H9 (cell line): ENCODE results near the gene CSTF1. TPM values are rescaled to one million over a fixed set of nuclear protein-coding genes. Genes with fewer than 3 reads are reported as not detected.

Source experiments
- DNase-seq: peaks from one replicate; pipeline ENCODE4 v3.0.0-alpha.2; 2017
- H2AFZ ChIP-seq: one replicate; pipeline ENCODE4 v1.6.1; 2013; ENCODE audit warnings: mild to moderate bottlenecking, low read length, control low read depth, moderate library complexity
- H2AK5ac ChIP-seq: 2 replicates; pipeline ENCODE4 v1.6.1; 2013; ENCODE audit warnings: low read length, control low read depth, mixed read lengths; ENCODE audit not compliant: insufficient read length
- H2BK120ac ChIP-seq: one replicate; pipeline ENCODE4 v1.6.1; 2013; ENCODE audit warnings: low read depth, mild to moderate bottlenecking, low read length, control low read depth, inconsistent platforms; ENCODE audit not compliant: poor library complexity, severe bottlenecking
- H2BK12ac ChIP-seq: 2 replicates; pipeline ENCODE4 v1.6.1; 2013; ENCODE audit warnings: low read length, control low read depth, mixed read lengths, low read depth; ENCODE audit not compliant: insufficient read length
- H2BK15ac ChIP-seq: 2 replicates; pipeline ENCODE4 v1.6.1; 2013; ENCODE audit warnings: low read depth, low read length, control low read depth
- H2BK20ac ChIP-seq: one replicate; pipeline ENCODE4 v1.6.1; 2013; ENCODE audit warnings: low read depth, mild to moderate bottlenecking, low read length, control low read depth, inconsistent platforms; ENCODE audit not compliant: poor library complexity, severe bottlenecking
- H2BK5ac ChIP-seq: 2 replicates; pipeline ENCODE4 v1.6.1; 2013; ENCODE audit warnings: low read length, control low read depth, mixed read lengths; ENCODE audit not compliant: insufficient read length
- H3K14ac ChIP-seq: 2 replicates; pipeline ENCODE4 v1.6.1; 2013; ENCODE audit warnings: low read length, control low read depth; ENCODE audit not compliant: insufficient read depth
- H3K18ac ChIP-seq: 2 replicates; pipeline ENCODE4 v1.6.1; 2013; ENCODE audit warnings: low read depth, mild to moderate bottlenecking, mixed read lengths, low read length, control low read depth; ENCODE audit not compliant: insufficient read length
- H3K23ac ChIP-seq: 2 replicates; pipeline ENCODE4 v1.6.1; 2013; ENCODE audit warnings: low read length, control low read depth, mixed read lengths, low read depth; ENCODE audit not compliant: insufficient read length
- H3K23me2 ChIP-seq: 2 replicates; pipeline ENCODE4 v1.6.1; 2013; ENCODE audit warnings: low read depth, mild to moderate bottlenecking, mixed read lengths, low read length, control low read depth; ENCODE audit not compliant: insufficient read length, poor library complexity, severe bottlenecking
- H3K27ac ChIP-seq: 2 replicates; pipeline ENCODE4 v1.5.1; 2013; ENCODE audit warnings: low read length, control low read depth, mixed read lengths, low read depth; ENCODE audit not compliant: insufficient read length
- H3K27me3 ChIP-seq: 2 replicates; pipeline ENCODE4 v1.6.1; 2013; ENCODE audit warnings: low read length, control low read depth, inconsistent platforms; ENCODE audit not compliant: insufficient read depth
- H3K4ac ChIP-seq: 2 replicates; pipeline ENCODE4 v1.6.1; 2013; ENCODE audit warnings: low read depth, mild to moderate bottlenecking, control low read depth, inconsistent platforms, low read length, moderate library complexity
- H3K4me1 ChIP-seq: 2 replicates; pipeline ENCODE4 v1.6.1; 2013; ENCODE audit warnings: low read length, control low read depth, inconsistent platforms; ENCODE audit not compliant: insufficient read depth
- H3K4me2 ChIP-seq: 2 replicates; pipeline ENCODE4 v1.6.1; 2013; ENCODE audit warnings: low read length, control low read depth, mixed read lengths; ENCODE audit not compliant: insufficient read length, insufficient read depth
- H3K56ac ChIP-seq: 2 replicates; pipeline ENCODE4 v1.6.1; 2013; ENCODE audit warnings: low read depth, mild to moderate bottlenecking, mixed read lengths, low read length, control low read depth; ENCODE audit not compliant: insufficient read length
- H3K79me1 ChIP-seq: 2 replicates; pipeline ENCODE4 v1.6.1; 2013; ENCODE audit warnings: low read depth, mild to moderate bottlenecking, moderate library complexity, low read length, control low read depth, inconsistent platforms; ENCODE audit not compliant: insufficient read depth, poor library complexity, severe bottlenecking
- H3K79me2 ChIP-seq: 2 replicates; pipeline ENCODE4 v1.6.1; 2013; ENCODE audit warnings: low read length, control low read depth, inconsistent platforms; ENCODE audit not compliant: insufficient read depth
- H3K9ac ChIP-seq: 2 replicates; pipeline ENCODE4 v1.6.1; 2013; ENCODE audit warnings: low read length, control low read depth, mixed read lengths; ENCODE audit not compliant: insufficient read length; ENCODE audit errors: extremely low read depth
- H3K9me3 ChIP-seq: one replicate; pipeline ENCODE4 v1.6.1; 2013; ENCODE audit warnings: low read depth, low read length, inconsistent platforms; ENCODE audit not compliant: control insufficient read depth
- H3T11ph ChIP-seq: one replicate; pipeline ENCODE4 v1.6.1; 2013; ENCODE audit warnings: mild to moderate bottlenecking, low read length, control low read depth, inconsistent platforms
- H4K20me1 ChIP-seq: one replicate; pipeline ENCODE4 v1.6.1; 2013; ENCODE audit not compliant: control insufficient read depth, insufficient read length, insufficient read depth
- H4K5ac ChIP-seq: 2 replicates; pipeline ENCODE4 v1.6.1; 2013; ENCODE audit warnings: low read depth, mild to moderate bottlenecking, mixed read lengths, low read length, control low read depth; ENCODE audit not compliant: insufficient read length
- H4K8ac ChIP-seq: replicated peaks from 2 replicates; pipeline ENCODE4 v1.6.1; 2013; ENCODE audit warnings: low read length, control low read depth, mixed read lengths, low read depth; ENCODE audit not compliant: insufficient read length
- H4K91ac ChIP-seq: 2 replicates; pipeline ENCODE4 v1.6.1; 2013; ENCODE audit warnings: low read depth, mild to moderate bottlenecking, moderate library complexity, mixed read lengths, low read length, control low read depth; ENCODE audit not compliant: insufficient read length
- H3K27ac Mint-ChIP-seq, 3 experiments: 2 replicates in 2 of 3; 3 replicates in 1 of 3; pipeline ENCODE4 v1.8.0; 2020 to 2021; ENCODE audit warnings: mixed read lengths in 3 of 3, mild to moderate bottlenecking in 1 of 3, moderate library complexity in 1 of 3
- H3K27me3 Mint-ChIP-seq: 2 replicates; pipeline ENCODE4 v1.8.0; 2021; ENCODE audit warnings: low read depth, mild to moderate bottlenecking, moderate library complexity, mixed read lengths
- H3K36me3 Mint-ChIP-seq, 3 experiments: 2 replicates in 2 of 3; 3 replicates in 1 of 3; pipeline ENCODE4 v1.8.0; 2020 to 2021; ENCODE audit warnings: low read depth in 3 of 3, mixed read lengths in 3 of 3; ENCODE audit not compliant: insufficient read depth in 1 of 3
- H3K4me1 Mint-ChIP-seq, 2 experiments: 2 replicates each; pipeline ENCODE4 v1.8.0; 2020; ENCODE audit warnings: mixed read lengths in 2 of 2
- H3K4me3 Mint-ChIP-seq, 2 experiments: 2 replicates in 1 of 2; 3 replicates in 1 of 2; pipeline ENCODE4 v1.8.0; 2020 to 2021; ENCODE audit warnings: mild to moderate bottlenecking in 2 of 2, mixed read lengths in 2 of 2, moderate library complexity in 1 of 2
- H3K9me3 Mint-ChIP-seq, 2 experiments: 2 replicates in 1 of 2; 3 replicates in 1 of 2; pipeline ENCODE4 v1.8.0; 2020; ENCODE audit warnings: mild to moderate bottlenecking in 2 of 2, mixed read lengths in 2 of 2, moderate library complexity in 1 of 2
- WGBS: extraction: QIAGEN DNeasy Blood & Tissue Kit; methylation state at CpG from one replicate; pipeline ENCODE4 v1.1.7; 2013; ENCODE audit warnings: missing lambda C conversion rate, low lambda C conversion rate, mixed read lengths; ENCODE audit not compliant: insufficient read length; ENCODE audit errors: extremely low coverage; 5-methylcytosine and 5-hydroxymethylcytosine counted together
- total RNA-seq: library from RNA; stranded (reverse); gene quantifications from 2 replicates; pipeline ENCODE4 v1.2.1, GENCODE V29; 2021
- TF ChIP-seq, protein P1 (sequence below): fragments of 200-600 bp; sonication (generic); conservative IDR thresholded peaks from 3 replicates; pipeline ENCODE4 v1.8.0; 2021; ENCODE audit warnings: antibody characterized with exemption, mild to moderate bottlenecking

Gene CSTF1
- total RNA-seq, 1 experiment from 2014 or later: 72.9 TPM

GRCh38 chr20:56342783-56343182, 49.7 kb upstream of the CSTF1 start:
- no peaks in the 10 kb centered on the region for H3K79me1 ChIP-seq
- DNase-seq: no peak
- no peak overlapping the region for H2BK12ac ChIP-seq
- TF ChIP-seq, protein P1, sequence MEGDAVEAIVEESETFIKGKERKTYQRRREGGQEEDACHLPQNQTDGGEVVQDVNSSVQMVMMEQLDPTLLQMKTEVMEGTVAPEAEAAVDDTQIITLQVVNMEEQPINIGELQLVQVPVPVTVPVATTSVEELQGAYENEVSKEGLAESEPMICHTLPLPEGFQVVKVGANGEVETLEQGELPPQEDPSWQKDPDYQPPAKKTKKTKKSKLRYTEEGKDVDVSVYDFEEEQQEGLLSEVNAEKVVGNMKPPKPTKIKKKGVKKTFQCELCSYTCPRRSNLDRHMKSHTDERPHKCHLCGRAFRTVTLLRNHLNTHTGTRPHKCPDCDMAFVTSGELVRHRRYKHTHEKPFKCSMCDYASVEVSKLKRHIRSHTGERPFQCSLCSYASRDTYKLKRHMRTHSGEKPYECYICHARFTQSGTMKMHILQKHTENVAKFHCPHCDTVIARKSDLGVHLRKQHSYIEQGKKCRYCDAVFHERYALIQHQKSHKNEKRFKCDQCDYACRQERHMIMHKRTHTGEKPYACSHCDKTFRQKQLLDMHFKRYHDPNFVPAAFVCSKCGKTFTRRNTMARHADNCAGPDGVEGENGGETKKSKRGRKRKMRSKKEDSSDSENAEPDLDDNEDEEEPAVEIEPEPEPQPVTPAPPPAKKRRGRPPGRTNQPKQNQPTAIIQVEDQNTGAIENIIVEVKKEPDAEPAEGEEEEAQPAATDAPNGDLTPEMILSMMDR: no peak
- no peak overlapping the region for H3K27ac ChIP-seq
- H3T11ph ChIP-seq: no peak overlapping the region
- no peak overlapping the region for H2BK15ac ChIP-seq
- H2AK5ac ChIP-seq: no peak overlapping the region
- no peak overlapping the region for H3K9ac ChIP-seq
- H3K4me1 ChIP-seq: no peaks in the 10 kb centered on the region
- no peak overlapping the region for H2AFZ ChIP-seq
- H3K4me2 ChIP-seq: no peak overlapping the region
- no peak overlapping the region for H3K18ac ChIP-seq
- peaks cover 22% of the 10 kb centered on the region; the same call in 1 of the 2 replicates for H3K27me3 ChIP-seq
- no peak overlapping the region for H3K14ac ChIP-seq
- H2BK5ac ChIP-seq: no peak overlapping the region
- H4K91ac ChIP-seq: no peak overlapping the region
- H3K56ac ChIP-seq: no peak overlapping the region
- Mint-ChIP-seq H3K27me3 (peaks cover 71% of the 10 kb centered on the region), H3K9me3 (peaks cover 34 to 35% of the 10 kb centered on the region in 2 experiments), H3K27ac (no peak overlapping the region), H3K36me3 (peaks cover 0 to 1% (median under 1%) of the 10 kb centered on the region in 3 experiments; a peak in 6 of 7 replicates), H3K4me1 (peaks cover 12% of the 10 kb centered on the region in 2 experiments), H3K4me3 (no peak overlapping the region)
- no CpG with 5 or more reads among the region's 3 CpGs for WGBS
- no peaks in the 10 kb centered on the region for H4K20me1 ChIP-seq
- no peak overlapping the region for H4K8ac ChIP-seq
- no peak overlapping the region for H2BK20ac ChIP-seq
- no peak overlapping the region for H2BK120ac ChIP-seq
- H3K23ac ChIP-seq: no peak overlapping the region
- H3K23me2 ChIP-seq: peaks cover 3% of the 10 kb centered on the region
- H3K79me2 ChIP-seq: no peaks in the 10 kb centered on the region
- no peak overlapping the region for H3K4ac ChIP-seq
- no peaks in the 10 kb centered on the region for H3K9me3 ChIP-seq
- H4K5ac ChIP-seq: no peak overlapping the region
